ENCODE measurements around the gene MUC4. TPM values are rescaled to one million over a fixed set of nuclear protein-coding genes. Genes with fewer than 3 reads are reported as not detected.

MUC4 gene
- total and polyA plus RNA-seq, 2 donors, result 0.14 to 1.3 TPM

DNA sequence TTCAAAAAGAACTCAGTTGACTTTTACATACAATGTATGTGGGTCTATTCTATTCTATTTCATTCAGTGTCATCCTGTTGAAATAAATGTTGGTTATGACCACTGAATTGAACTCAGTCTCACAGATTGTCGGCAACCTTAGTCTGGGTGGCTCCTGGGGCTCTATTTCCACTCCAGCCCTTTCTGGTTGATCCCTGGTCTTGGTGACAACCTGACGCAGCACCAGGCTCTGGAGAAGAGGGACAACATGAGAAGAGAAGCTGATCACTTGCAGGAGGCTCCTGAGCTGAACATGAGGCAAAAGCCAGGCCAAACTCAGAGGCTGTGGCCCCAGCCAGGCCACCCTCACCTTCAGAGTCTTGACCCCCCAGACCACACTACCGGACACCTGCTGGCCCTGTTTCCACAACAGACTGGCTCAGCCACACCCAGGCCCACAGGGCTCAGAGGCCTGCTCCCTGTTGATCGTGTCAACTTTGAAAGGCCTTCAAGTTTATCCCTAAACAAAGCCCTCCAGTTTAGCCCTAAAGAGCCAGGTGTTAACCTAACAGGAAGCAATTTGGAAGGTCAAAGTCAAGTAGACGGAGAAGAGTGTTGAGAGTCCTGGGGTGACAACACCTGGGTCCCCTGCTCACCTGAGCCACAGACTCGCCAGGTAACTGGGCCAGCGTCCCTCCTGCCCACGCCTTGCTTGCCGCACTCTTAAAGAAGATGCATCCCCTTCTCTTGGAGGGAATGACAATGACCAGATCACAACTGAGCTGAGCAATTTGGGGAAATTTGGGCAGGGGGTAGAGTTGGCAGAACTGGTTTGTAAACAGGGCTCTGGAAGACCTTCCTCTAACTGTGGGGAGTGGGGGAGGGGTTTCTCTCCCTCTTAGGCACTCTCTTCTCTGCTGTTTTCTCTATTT lies 106.4 kb downstream of the MUC4 start:
- Histone ChIP-seq H3K36me3 (ENCODE audit: control insufficient read depth in 2 of 2, insufficient read depth in 2 of 2, low read length in 1 of 2) (no peaks in the 10 kb centered on the region), H3K4me3 (ENCODE audit: low read length in 2 of 2) (no peak overlapping the region), H3K27me3 (ENCODE audit: control insufficient read depth in 2 of 2, insufficient read depth in 1 of 2, low read length in 1 of 2) (no peaks in the 10 kb centered on the region), H3K4me1 (ENCODE audit: control insufficient read depth in 2 of 2, insufficient read depth in 2 of 2, low read length in 2 of 2) (no peaks in the 10 kb centered on the region), H3K27ac (ENCODE audit: low read depth in 1 of 2, low read length in 1 of 2) (no peak overlapping the region), H3K9me3 (ENCODE audit: control insufficient read depth in 2 of 2, insufficient read depth in 1 of 2, low read length in 1 of 2) (peaks cover 1 to 3% of the 10 kb centered on the region in 2 donors)
- no peak for DNase-seq (ENCODE audit: low read depth in 6 of 9, low spot score in 9 of 9)
- 93% methylated on average over 9 of the region's 9 CpGs for WGBS

DNA sequence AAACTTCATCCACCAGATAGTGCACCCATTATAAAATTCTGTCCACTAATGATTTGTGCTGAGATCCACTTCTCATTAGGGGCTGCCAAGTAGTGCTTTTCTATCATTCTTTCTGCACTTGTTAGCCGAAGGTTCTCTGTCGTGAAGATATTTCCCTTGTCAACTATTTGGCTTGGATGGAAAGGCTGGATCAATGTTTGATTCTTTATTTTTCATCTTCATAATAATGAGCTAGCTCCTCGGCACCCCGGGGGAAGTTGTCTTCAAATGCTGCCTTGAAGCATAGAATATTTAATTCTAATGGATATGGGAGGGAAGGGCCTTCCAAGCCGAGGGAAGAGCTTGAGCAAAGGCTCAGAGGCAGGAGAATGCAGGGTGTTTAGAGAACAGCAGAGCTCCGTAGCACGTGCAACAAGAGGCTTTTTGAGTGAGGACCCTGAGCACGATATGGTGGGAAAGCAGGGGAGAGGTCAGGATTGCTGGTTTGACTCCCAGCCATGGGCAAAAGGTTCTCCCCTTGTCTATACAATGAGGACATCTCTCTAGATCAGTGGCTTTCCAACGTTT lies 107.2 kb downstream of the MUC4 start:
- Histone ChIP-seq H3K27ac (ENCODE audit: low read depth in 1 of 2, low read length in 1 of 2) (no peak overlapping the region), H3K27me3 (ENCODE audit: control insufficient read depth in 2 of 2, insufficient read depth in 1 of 2, low read length in 1 of 2) (no peaks in the 10 kb centered on the region), H3K4me3 (ENCODE audit: low read length in 2 of 2) (no peak overlapping the region), H3K36me3 (ENCODE audit: control insufficient read depth in 2 of 2, insufficient read depth in 2 of 2, low read length in 1 of 2) (no peaks in the 10 kb centered on the region), H3K4me1 (ENCODE audit: control insufficient read depth in 2 of 2, insufficient read depth in 2 of 2, low read length in 2 of 2) (no peaks in the 10 kb centered on the region), H3K9me3 (ENCODE audit: control insufficient read depth in 2 of 2, insufficient read depth in 1 of 2, low read length in 1 of 2) (peaks cover 1 to 3% of the 10 kb centered on the region in 2 donors)
- DNase-seq (ENCODE audit: low read depth in 6 of 9, low spot score in 9 of 9), result no peak
- WGBS, result 79% methylated on average over 9 of the region's 9 CpGs

DNA sequence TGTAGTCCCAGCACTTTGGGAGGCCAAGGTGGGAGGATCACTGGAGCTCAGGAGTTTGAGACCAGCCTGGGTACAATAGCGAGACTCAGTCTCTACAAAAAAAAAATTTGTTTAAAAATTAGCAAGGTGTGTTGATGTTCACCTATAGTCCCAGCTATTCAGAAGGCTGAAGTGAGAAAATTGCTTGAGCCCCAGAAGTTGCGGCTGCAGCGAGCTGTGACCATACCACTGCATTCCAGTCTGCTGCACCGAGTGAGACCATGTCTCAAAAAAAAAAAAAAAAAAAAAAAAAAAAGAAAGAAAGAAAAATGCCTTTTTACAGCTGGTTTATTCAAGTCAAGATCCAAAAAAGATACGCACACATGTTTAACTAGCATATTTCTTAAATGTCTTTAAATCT lies 108.0 kb downstream of the MUC4 start:
- Histone ChIP-seq H3K36me3 (ENCODE audit: control insufficient read depth in 2 of 2, insufficient read depth in 2 of 2, low read length in 1 of 2) (peaks cover 0 to 2% of the 10 kb centered on the region in 2 donors), H3K4me3 (ENCODE audit: low read length in 2 of 2) (no peak overlapping the region)
- WGBS, result 89% methylated on average over 5 of the region's 5 CpGs

DNA sequence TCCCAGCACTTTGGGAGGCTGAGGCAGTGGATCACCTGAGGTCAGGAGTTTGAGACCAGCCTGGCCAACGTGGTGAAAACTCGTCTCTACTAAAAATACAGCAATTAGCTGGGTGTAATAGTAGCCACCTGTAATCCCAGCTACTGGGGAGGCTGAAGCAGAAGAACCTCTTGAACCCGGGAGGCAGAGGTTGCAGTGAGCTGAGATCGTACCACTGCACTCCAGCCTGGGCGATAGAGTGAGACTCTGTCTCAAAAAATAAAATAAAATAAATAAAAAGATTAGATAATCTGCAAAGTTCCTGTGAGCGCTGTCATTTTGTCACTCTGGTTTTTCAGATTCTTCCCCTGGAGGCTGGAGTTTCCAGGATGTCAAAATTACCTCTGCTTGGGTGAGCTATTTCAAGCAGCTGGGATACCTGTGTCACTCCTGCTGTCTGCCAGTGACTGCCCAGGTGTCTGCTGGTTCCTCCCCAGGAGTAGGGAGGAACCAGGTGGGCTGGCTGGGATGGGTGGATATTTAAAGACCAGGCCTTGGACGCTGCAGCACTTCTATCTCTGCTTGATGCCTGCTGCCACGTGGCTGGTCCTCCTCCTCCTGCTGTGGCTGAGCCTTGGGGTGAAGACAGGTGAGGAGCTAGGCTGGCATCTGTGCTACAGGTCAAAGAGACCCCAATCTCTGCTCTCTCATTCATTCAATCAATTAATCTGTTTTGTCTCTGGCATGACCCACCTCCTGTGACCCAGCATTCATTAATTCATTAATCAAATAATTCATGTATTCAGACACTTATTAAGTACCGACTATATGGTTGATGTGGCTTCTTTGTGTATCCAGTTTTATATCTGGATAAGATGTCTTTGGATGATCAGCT lies 110.5 kb downstream of the MUC4 start:
- Histone ChIP-seq H3K4me1 (ENCODE audit: control insufficient read depth in 2 of 2, insufficient read depth in 2 of 2, low read length in 2 of 2) (no peaks in the 10 kb centered on the region), H3K9me3 (ENCODE audit: control insufficient read depth in 2 of 2, insufficient read depth in 1 of 2, low read length in 1 of 2) (peaks cover 0 to 1% of the 10 kb centered on the region in 2 donors), H3K27ac (ENCODE audit: low read depth in 1 of 2, low read length in 1 of 2) (no peak overlapping the region), H3K27me3 (ENCODE audit: control insufficient read depth in 2 of 2, insufficient read depth in 1 of 2, low read length in 1 of 2) (no peaks in the 10 kb centered on the region), H3K36me3 (ENCODE audit: control insufficient read depth in 2 of 2, insufficient read depth in 2 of 2, low read length in 1 of 2) (peaks cover 0 to 7% of the 10 kb centered on the region in 2 donors), H3K4me3 (ENCODE audit: low read length in 2 of 2) (no peak overlapping the region)
- no peak for DNase-seq (ENCODE audit: low read depth in 6 of 9, low spot score in 9 of 9)
- WGBS, result 82% methylated on average over 9 of the region's 9 CpGs

More for the DNA sequence above, 108.0 kb downstream of the MUC4 start:
- no peak for DNase-seq (ENCODE audit: low read depth in 6 of 9, low spot score in 9 of 9)
- no peak overlapping the region for H3K27ac ChIP-seq (ENCODE audit: low read depth in 1 of 2, low read length in 1 of 2)
- H3K4me1 ChIP-seq (ENCODE audit: control insufficient read depth in 2 of 2, insufficient read depth in 2 of 2, low read length in 2 of 2), result no peaks in the 10 kb centered on the region
- peaks cover 1 to 3% of the 10 kb centered on the region in 2 donors for H3K9me3 ChIP-seq (ENCODE audit: control insufficient read depth in 2 of 2, insufficient read depth in 1 of 2, low read length in 1 of 2)
- H3K27me3 ChIP-seq (ENCODE audit: control insufficient read depth in 2 of 2, insufficient read depth in 1 of 2, low read length in 1 of 2), result no peaks in the 10 kb centered on the region

DNA sequence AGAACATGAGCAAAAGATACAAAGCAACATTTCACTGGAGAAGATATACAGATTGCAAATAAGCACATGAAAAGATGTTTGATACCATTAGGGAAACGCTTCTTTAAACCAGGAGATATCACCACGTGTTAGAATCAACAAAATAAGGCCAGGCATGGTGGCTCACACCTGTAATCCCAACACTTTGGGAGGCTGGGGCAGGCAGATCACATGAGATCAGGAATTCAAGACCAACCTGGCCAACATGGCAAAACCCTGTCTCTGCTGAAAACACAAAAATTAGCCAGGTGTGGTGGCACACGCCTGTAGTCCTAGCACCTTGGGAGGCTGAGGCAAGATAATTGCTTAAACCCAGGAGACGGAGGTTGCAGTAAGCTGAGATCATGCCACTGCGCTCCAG lies 111.4 kb downstream of the MUC4 start:
- WGBS, result 90% methylated on average over 5 of the region's 5 CpGs
- peaks cover 0 to 7% of the 10 kb centered on the region in 2 donors for H3K36me3 ChIP-seq (ENCODE audit: control insufficient read depth in 2 of 2, insufficient read depth in 2 of 2, low read length in 1 of 2)
- no peaks in the 10 kb centered on the region for H3K27me3 ChIP-seq (ENCODE audit: control insufficient read depth in 2 of 2, insufficient read depth in 1 of 2, low read length in 1 of 2)
- H3K9me3 ChIP-seq (ENCODE audit: control insufficient read depth in 2 of 2, insufficient read depth in 1 of 2, low read length in 1 of 2), result peaks cover 0 to 1% of the 10 kb centered on the region in 2 donors
- H3K27ac ChIP-seq (ENCODE audit: low read depth in 1 of 2, low read length in 1 of 2), result no peak overlapping the region
- no peak for DNase-seq (ENCODE audit: low read depth in 6 of 9, low spot score in 9 of 9)
- H3K4me3 ChIP-seq (ENCODE audit: low read length in 2 of 2), result no peak overlapping the region
- no peaks in the 10 kb centered on the region for H3K4me1 ChIP-seq (ENCODE audit: control insufficient read depth in 2 of 2, insufficient read depth in 2 of 2, low read length in 2 of 2)

DNA sequence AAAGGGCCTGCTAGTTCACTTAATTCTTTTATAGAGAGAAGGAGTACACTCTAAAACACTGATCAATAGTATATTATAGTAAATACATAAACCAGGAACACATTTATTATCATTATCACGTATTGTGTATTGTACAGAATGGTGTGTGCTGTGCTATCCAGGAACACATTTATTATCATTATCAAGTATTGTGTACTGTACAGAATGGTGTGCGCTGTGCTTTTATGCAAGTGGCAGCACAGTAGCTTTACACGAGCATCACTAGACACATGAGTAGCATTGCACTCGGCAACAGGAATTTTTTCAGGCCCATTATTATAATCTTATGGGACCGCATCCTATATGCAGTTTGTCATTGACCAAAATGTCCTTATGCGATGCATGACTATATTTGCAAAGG lies 111.9 kb downstream of the MUC4 start:
- Histone ChIP-seq H3K4me1 (ENCODE audit: control insufficient read depth in 2 of 2, insufficient read depth in 2 of 2, low read length in 2 of 2) (no peaks in the 10 kb centered on the region), H3K27me3 (ENCODE audit: control insufficient read depth in 2 of 2, insufficient read depth in 1 of 2, low read length in 1 of 2) (no peaks in the 10 kb centered on the region), H3K9me3 (ENCODE audit: control insufficient read depth in 2 of 2, insufficient read depth in 1 of 2, low read length in 1 of 2) (peaks cover 0 to 1% of the 10 kb centered on the region in 2 donors), H3K4me3 (ENCODE audit: low read length in 2 of 2) (no peak overlapping the region), H3K27ac (ENCODE audit: low read depth in 1 of 2, low read length in 1 of 2) (no peak overlapping the region), H3K36me3 (ENCODE audit: control insufficient read depth in 2 of 2, insufficient read depth in 2 of 2, low read length in 1 of 2) (peaks cover under 1 to 9% of the 10 kb centered on the region in 2 donors)
- no peak for DNase-seq (ENCODE audit: low read depth in 6 of 9, low spot score in 9 of 9)
- 73% methylated on average over 6 of the region's 6 CpGs for WGBS

DNA sequence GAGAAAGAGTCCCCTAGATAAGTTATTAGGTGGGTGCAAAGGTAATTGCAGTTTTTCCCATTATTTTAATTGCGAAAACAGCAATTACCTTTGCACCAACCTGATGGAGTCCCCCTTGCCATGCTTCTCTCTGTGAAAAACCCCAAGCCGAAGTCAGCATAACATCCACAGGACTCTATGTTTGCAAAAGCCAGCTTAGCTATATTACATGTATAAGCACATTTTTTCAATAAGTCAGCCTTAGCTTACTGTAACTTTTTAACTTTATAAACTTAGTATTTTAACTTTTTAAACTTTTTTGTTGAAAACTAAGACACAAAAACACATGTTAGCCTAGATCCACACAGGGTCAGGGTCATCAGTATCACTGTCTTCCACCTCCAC lies 112.3 kb downstream of the MUC4 start:
- no peaks in the 10 kb centered on the region for H3K27me3 ChIP-seq (ENCODE audit: control insufficient read depth in 2 of 2, insufficient read depth in 1 of 2, low read length in 1 of 2)
- peaks cover 3 to 14% of the 10 kb centered on the region in 2 donors for H3K36me3 ChIP-seq (ENCODE audit: control insufficient read depth in 2 of 2, insufficient read depth in 2 of 2, low read length in 1 of 2)
- no peak overlapping the region for H3K27ac ChIP-seq (ENCODE audit: low read depth in 1 of 2, low read length in 1 of 2)
- WGBS, result 96% methylated on average over 2 of the region's 2 CpGs
- H3K9me3 ChIP-seq (ENCODE audit: control insufficient read depth in 2 of 2, insufficient read depth in 1 of 2, low read length in 1 of 2), result peaks cover 0 to 1% of the 10 kb centered on the region in 2 donors
- H3K4me1 ChIP-seq (ENCODE audit: control insufficient read depth in 2 of 2, insufficient read depth in 2 of 2, low read length in 2 of 2), result no peaks in the 10 kb centered on the region
- DNase-seq (ENCODE audit: low read depth in 6 of 9, low spot score in 9 of 9), result no peak
- no peak overlapping the region for H3K4me3 ChIP-seq (ENCODE audit: low read length in 2 of 2)

DNA sequence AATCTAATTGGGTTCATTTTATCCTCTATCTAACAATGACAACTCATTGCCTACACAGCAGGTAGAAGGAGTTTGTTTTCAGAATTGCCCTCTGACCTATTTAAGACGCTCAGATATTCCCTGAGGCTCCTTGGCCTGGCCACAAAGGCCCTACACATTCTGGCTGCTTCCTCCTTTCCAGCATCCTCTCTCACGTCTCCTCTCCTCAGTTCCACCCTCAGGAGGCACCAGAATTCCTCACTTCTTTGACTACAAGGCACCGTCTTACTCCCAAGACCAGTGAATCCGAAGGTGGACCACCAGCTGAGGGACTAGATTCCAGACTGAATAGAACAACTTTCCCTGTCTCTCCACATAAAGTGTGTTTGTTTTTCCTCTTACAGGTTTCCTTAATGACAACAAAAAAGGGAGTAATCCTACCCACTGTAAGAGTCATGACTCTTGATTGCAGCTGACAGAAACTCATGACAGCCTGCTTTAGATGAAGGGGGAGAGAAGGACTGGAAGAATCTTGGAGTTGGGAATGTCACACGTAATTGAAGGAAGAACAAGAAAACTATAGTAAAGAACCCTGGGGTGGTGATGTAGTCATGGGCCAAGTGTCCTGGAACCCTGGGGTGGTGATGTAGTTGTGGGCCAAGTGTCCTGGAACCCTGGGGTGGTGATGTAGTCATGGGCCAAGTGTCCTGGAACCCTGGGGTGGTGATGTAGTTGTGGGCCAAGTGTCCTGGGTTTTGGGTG lies 112.9 kb downstream of the MUC4 start:
- Histone ChIP-seq H3K36me3 (ENCODE audit: control insufficient read depth in 2 of 2, insufficient read depth in 2 of 2, low read length in 1 of 2) (peaks cover 9 to 17% of the 10 kb centered on the region in 2 donors), H3K27me3 (ENCODE audit: control insufficient read depth in 2 of 2, insufficient read depth in 1 of 2, low read length in 1 of 2) (no peaks in the 10 kb centered on the region), H3K27ac (ENCODE audit: low read depth in 1 of 2, low read length in 1 of 2) (peak overlapping the region in 1 of 2 donors; percentile 69), H3K4me1 (ENCODE audit: control insufficient read depth in 2 of 2, insufficient read depth in 2 of 2, low read length in 2 of 2) (no peaks in the 10 kb centered on the region), H3K9me3 (ENCODE audit: control insufficient read depth in 2 of 2, insufficient read depth in 1 of 2, low read length in 1 of 2) (peaks cover 0 to 1% of the 10 kb centered on the region in 2 donors), H3K4me3 (ENCODE audit: low read length in 2 of 2) (no peak overlapping the region)
- WGBS, result 95% methylated on average over 5 of the region's 5 CpGs
- no peak for DNase-seq (ENCODE audit: low read depth in 6 of 9, low spot score in 9 of 9)

Measured in thymus (tissue), 11 donors.